ENCODE results near the gene SPRYD3.
A peak's percentile ranks its signal among the peaks of the same experiment; 100 is the strongest.
"Not testable (repeated sequence)": the region's sequence is repeated elsewhere in the genome, so short reads cannot be mapped to it uniquely, and the experiment has no call there.

Gene SPRYD3

GRCh38 chr12:53079226-53080117 lies at the start of gene SPRYD3:
SPRYD3 (minus strand) TSS chr12:53079390; CDS start chr12:53079333, 57 bp downstream.
- DNase-seq, result peak; percentile 93 to 96

GRCh38 chr12:53127169-53127568 lies 48.0 kb upstream of the SPRYD3 start:
- DNase-seq, result no peak

- DNase-seq, result no peak
Observed at GRCh38 chr12:53124352-53124723, 45.1 kb upstream of the SPRYD3 start.

- DNase-seq, result no peak
Observed at GRCh38 chr12:53123578-53124351, 44.6 kb upstream of the SPRYD3 start.

GRCh38 chr12:53122961-53123468 lies 43.8 kb upstream of the SPRYD3 start:
- no peak for DNase-seq

- DNase-seq, result no peak
Observed at GRCh38 chr12:53120685-53121525, 41.7 kb upstream of the SPRYD3 start.

- DNase-seq, result no peak
Observed at GRCh38 chr12:53118751-53119300, 39.6 kb upstream of the SPRYD3 start.

GRCh38 chr12:53115891-53116648 lies 36.9 kb upstream of the SPRYD3 start:
- DNase-seq, result peak; percentile 75 to 83

- DNase-seq, result no peak
Observed at GRCh38 chr12:53115112-53115890, 36.1 kb upstream of the SPRYD3 start.

GRCh38 chr12:53113951-53114350 lies 34.8 kb upstream of the SPRYD3 start:
- no peak for DNase-seq

- no peak for DNase-seq
Observed at GRCh38 chr12:53113136-53113705, 34.0 kb upstream of the SPRYD3 start.

GRCh38 chr12:53112431-53112830 lies 33.2 kb upstream of the SPRYD3 start:
- not testable (repeated sequence) for DNase-seq

GRCh38 chr12:53107122-53107521 lies 27.9 kb upstream of the SPRYD3 start:
- no peak for DNase-seq

- no peak for DNase-seq
Observed at GRCh38 chr12:53105712-53106439, 26.7 kb upstream of the SPRYD3 start.

GRCh38 chr12:53105256-53105655 lies 26.1 kb upstream of the SPRYD3 start:
- DNase-seq, result no peak

GRCh38 chr12:53103860-53104305 lies 24.7 kb upstream of the SPRYD3 start:
- DNase-seq, result no peak

GRCh38 chr12:53102883-53103807 lies 24.0 kb upstream of the SPRYD3 start, which contains the start of gene SOAT2:
SOAT2 (plus strand) TSS chr12:53103486; CDS start chr12:53103578, 92 bp downstream.
- DNase-seq, result no peak

Measured in NCI-H524 (cell line).